B cell (primary cell): ENCODE measurements around the gene PRKN. TPM values are rescaled to one million over a fixed set of nuclear protein-coding genes. Genes with fewer than 3 reads are reported as not detected.

Source experiments
- ATAC-seq: fragments of 200-7000 bp; cut with Tn5 transposase; one replicate; pipeline ENCODE4 v1.10.0; 2021; ENCODE audit warnings: low read depth, mild to moderate bottlenecking, moderate number of reproducible peaks, moderate library complexity
- CTCF ChIA-PET: fragments of 350-600 bp; sonication (Branson Sonifier 250); formaldehyde crosslinking; loops from one replicate; lab custom pipeline; 2021; ENCODE audit warnings: antibody characterized with exemption, inconsistent platforms; lab: Charles Lee
- POLR2A ChIA-PET: fragments of 350-600 bp; sonication (Branson Sonifier 250); formaldehyde crosslinking; loops from one replicate; lab custom pipeline; 2021; ENCODE audit warnings: antibody characterized with exemption; lab: Charles Lee
- DNase-seq: peaks from one replicate; pipeline ENCODE4 v3.0.0; 2013
- H2AFZ ChIP-seq: 2 replicates; pipeline ENCODE4 v1.6.1; 2012; ENCODE audit warnings: mild to moderate bottlenecking, low read depth, low read length; ENCODE audit not compliant: insufficient read depth, poor library complexity, severe bottlenecking
- H3K27ac ChIP-seq, 2 donors: 1 replicate in 1 of 2; 2 replicates in 1 of 2; pipeline ENCODE4 v1.5.1; 2012 to 2013; ENCODE audit warnings: low read length in 2 of 2, mild to moderate bottlenecking in 2 of 2, moderate library complexity in 1 of 2
- H3K27me3 ChIP-seq, 4 experiments: fragments of 200-600 bp in 1 of 4; sonication (generic) in 1 of 4; replicated peaks in 1 of 4; 1 replicate in 2 of 4; 2 replicates in 2 of 4; pipeline versions ENCODE4 v1.6.1 to v1.7.0; 2013 to 2016; ENCODE audit warnings: low read length in 3 of 4, mild to moderate bottlenecking in 2 of 4, mixed read lengths in 1 of 4, moderate library complexity in 1 of 4; ENCODE audit not compliant: insufficient read depth in 4 of 4, control insufficient read depth in 3 of 4; ENCODE audit errors: control extremely low read depth in 1 of 4
- H3K36me3 ChIP-seq, 2 experiments: replicated peaks in 1 of 2; 1 replicate in 1 of 2; 2 replicates in 1 of 2; pipeline versions ENCODE4 v1.6.1 to v1.7.1; 2013; ENCODE audit warnings: low read length in 1 of 2; ENCODE audit not compliant: insufficient read depth in 2 of 2, control insufficient read depth in 1 of 2; ENCODE audit errors: control extremely low read depth in 1 of 2, extremely low read depth in 1 of 2
- H3K4me1 ChIP-seq, 2 donors: fragments of 200-600 bp in 1 of 2; sonication (generic) in 1 of 2; 1 replicate in 1 of 2; 2 replicates in 1 of 2; pipeline versions ENCODE4 v1.5.1 to v1.6.1; 2013 to 2017; ENCODE audit warnings: low read length in 2 of 2; ENCODE audit not compliant: control insufficient read depth in 2 of 2, insufficient read depth in 2 of 2
- H3K4me2 ChIP-seq: replicated peaks from 2 replicates; pipeline ENCODE3; 2012; ENCODE audit warnings: mild to moderate bottlenecking, low read depth, low read length; ENCODE audit not compliant: poor library complexity, severe bottlenecking
- H3K4me3 ChIP-seq, 5 experiments: fragments of 200-600 bp in 1 of 5; sonication (generic) in 1 of 5; 1 replicate in 3 of 5; 2 replicates in 2 of 5; pipeline versions ENCODE4 v1.5.1 to v1.7.0; 2011 to 2016; ENCODE audit warnings: low read length in 4 of 5, mild to moderate bottlenecking in 4 of 5, low read depth in 2 of 5, control low read depth in 1 of 5, moderate library complexity in 1 of 5; ENCODE audit not compliant: insufficient read depth in 1 of 5; ENCODE audit errors: control extremely low read depth in 1 of 5, extremely low read depth in 1 of 5
- H3K79me2 ChIP-seq: fragments of 200-600 bp; sonication (generic); one replicate; pipeline ENCODE4 v1.6.0; 2016; ENCODE audit warnings: low read length; ENCODE audit not compliant: control insufficient read depth, insufficient read depth
- H3K9ac ChIP-seq: fragments of 200-600 bp; sonication (generic); 2 replicates; pipeline ENCODE4 v1.6.1; 2017; ENCODE audit warnings: mild to moderate bottlenecking, low read length, moderate library complexity
- H3K9me3 ChIP-seq, 3 donors: one replicate each; pipeline versions ENCODE4 v1.6.1 to v1.7.1; 2013; ENCODE audit warnings: low read length in 2 of 3; ENCODE audit not compliant: control insufficient read depth in 2 of 3, insufficient read depth in 1 of 3; ENCODE audit errors: control extremely low read depth in 1 of 3
- H4K20me1 ChIP-seq: 2 replicates; pipeline ENCODE4 v1.6.0; 2012; ENCODE audit warnings: mild to moderate bottlenecking, low read length; ENCODE audit not compliant: insufficient read depth, control insufficient read depth, poor library complexity, severe bottlenecking
- H3K27ac Mint-ChIP-seq: one replicate; pipeline ENCODE4 v1.8.0; 2021; ENCODE audit warnings: mixed read lengths
- H3K27me3 Mint-ChIP-seq: one replicate; pipeline ENCODE4 v1.8.0; 2021; ENCODE audit warnings: mixed read lengths
- H3K4me1 Mint-ChIP-seq: one replicate; pipeline ENCODE4 v1.8.0; 2021; ENCODE audit warnings: mixed read lengths
- H3K4me3 Mint-ChIP-seq: one replicate; pipeline ENCODE4 v1.8.0; 2021; ENCODE audit warnings: mixed read lengths
- H3K9me3 Mint-ChIP-seq: one replicate; pipeline ENCODE4 v1.8.0; 2022; ENCODE audit warnings: mixed read lengths; ENCODE audit not compliant: insufficient read depth
- CTCF ChIP-seq: fragments of 200-600 bp; IDR thresholded peaks from one replicate; pipeline ENCODE4 v1.8.0; 2022; ENCODE audit warnings: antibody characterized with exemption, mild to moderate bottlenecking
- EZH2 ChIP-seq: IDR thresholded peaks from 2 replicates; pipeline ENCODE4 v1.6.1; 2012; ENCODE audit warnings: borderline replicate concordance, low read depth, mild to moderate bottlenecking, moderate library complexity, low read length; ENCODE audit not compliant: insufficient read depth, poor library complexity, severe bottlenecking
- WGBS: methylation state at CpG from one replicate; pipeline ENCODE4 v1.1.5; 2013; ENCODE audit warnings: missing lambda C conversion rate; ENCODE audit not compliant: insufficient coverage; 5-methylcytosine and 5-hydroxymethylcytosine counted together
- intact Hi-C: fragments of 100-400 bp; cut with micrococcal nuclease; formaldehyde crosslinking; loops from one replicate; pipeline ENCODE4 v1.10.0; 2022
- polyA plus RNA-seq: library from polyadenylated mRNA; depleted of rRNA; stranded (reverse); fragments of >200 nt; gene quantifications from 2 replicates; pipeline ENCODE4 v1.2.3, GENCODE V29; 2012
- total RNA-seq, 2 donors: library from RNA; stranded (reverse); fragments of 120-200 nt in 1 of 2; gene quantifications; 1 replicate in 1 of 2; 2 replicates in 1 of 2; pipeline versions ENCODE4 v1.2.3 to v1.2.4, GENCODE V29; 2013 to 2022

The PRKN gene
- total and polyA plus RNA-seq, 2 donors (not counting 1 experiment from before 2014, with no cell fraction given) = 1.6 to 6.2 TPM

DNA sequence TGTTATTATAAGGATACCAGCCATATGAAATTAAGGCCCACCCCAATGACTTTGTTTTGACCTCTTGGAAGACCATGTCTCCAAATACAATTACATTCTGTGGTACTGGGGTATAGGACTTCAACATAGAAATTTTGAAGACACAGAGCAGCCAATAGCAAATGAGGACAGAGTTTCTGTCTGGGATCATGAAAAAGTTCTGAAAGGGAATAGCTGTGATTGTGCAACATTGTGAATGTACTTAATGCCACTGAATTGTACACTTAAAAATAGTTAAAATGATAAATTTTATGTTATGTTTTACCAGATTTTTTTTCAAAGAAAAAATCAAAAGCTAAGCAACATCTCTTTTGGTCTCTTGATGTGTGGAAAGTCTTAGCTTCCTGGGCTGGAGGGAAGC is 1426.7 kb downstream of the PRKN start:
- ChIA-PET CTCF (interaction anchor here (1.3 kb wide), 1 partner anchor 70 kb away, joined by 4 read pairs; no protein-coding TSS in a partner anchor), POLR2A (no interaction called here)
- Histone ChIP-seq H3K27ac (no peak overlapping the region), H3K4me2 (no peak overlapping the region), H3K4me3 (no peak overlapping the region), H3K9me3 (no peaks in the 10 kb centered on the region), H3K27me3 (no peaks in the 10 kb centered on the region), H2AFZ (no peak overlapping the region), H3K36me3 (no peaks in the 10 kb centered on the region), H3K79me2 (no peaks in the 10 kb centered on the region), H3K4me1 (no peaks in the 10 kb centered on the region), H3K9ac (no peak overlapping the region), H4K20me1 (no peaks in the 10 kb centered on the region)
- Mint-ChIP-seq H3K4me1 (no peaks in the 10 kb centered on the region), H3K9me3 (no peaks in the 10 kb centered on the region), H3K27me3 (peaks cover 4% of the 10 kb centered on the region), H3K4me3 (no peak overlapping the region), H3K27ac (no peak overlapping the region)
- intact Hi-C loops = no loop called here
- ATAC-seq (no peak), DNase-seq (no peak)
- TF ChIP-seq CTCF = no peak
- no peak for TF ChIP-seq EZH2

- WGBS = no CpG with 5 or more reads among the region's 4 CpGs
- ChIA-PET CTCF (no interaction called here), POLR2A (no interaction called here)
- peaks cover 4% of the 10 kb centered on the region for H3K27me3 Mint-ChIP-seq
- ATAC-seq = no peak
- H3K9me3 Mint-ChIP-seq = no peaks in the 10 kb centered on the region
- H3K27ac Mint-ChIP-seq = no peak overlapping the region
- no peak overlapping the region for H2AFZ ChIP-seq
- H3K4me3 Mint-ChIP-seq = no peak overlapping the region
- no peaks in the 10 kb centered on the region for H3K36me3 ChIP-seq
- H3K79me2 ChIP-seq = no peaks in the 10 kb centered on the region
- TF ChIP-seq EZH2 (no peak), CTCF (no peak)
- no peak overlapping the region for H3K27ac ChIP-seq
- H4K20me1 ChIP-seq = no peaks in the 10 kb centered on the region
- H3K9me3 ChIP-seq = no peaks in the 10 kb centered on the region
- H3K9ac ChIP-seq = no peak overlapping the region
- H3K4me1 Mint-ChIP-seq = no peaks in the 10 kb centered on the region
- no peak for DNase-seq
- H3K4me1 ChIP-seq = no peaks in the 10 kb centered on the region
- intact Hi-C loops = no loop called here
- H3K4me3 ChIP-seq = no peak overlapping the region
- no peak overlapping the region for H3K4me2 ChIP-seq
- H3K27me3 ChIP-seq = no peaks in the 10 kb centered on the region
Observed at GRCh38 chr6:161299726-161300125, 1427.8 kb downstream of the PRKN start.

Other genes starting within 250 kb of the PRKN start
- not detected in 2 replicates for gene PACRG, start 208 bp upstream of the PRKN start, total RNA-seq
- gene PACRG, start 208 bp upstream of the PRKN start, polyA plus RNA-seq = not detected in 2 replicates